ENCODE results near the gene CORO6. TPM values are rescaled to one million over a fixed set of nuclear protein-coding genes. Genes with fewer than 3 reads are reported as not detected.

The CORO6 gene
- total and polyA plus RNA-seq, 2 of the 13 experiments (the other 11 are each of a cell fraction or from before 2014, with no cell fraction given) = 0.42 to 0.82 TPM

DNA sequence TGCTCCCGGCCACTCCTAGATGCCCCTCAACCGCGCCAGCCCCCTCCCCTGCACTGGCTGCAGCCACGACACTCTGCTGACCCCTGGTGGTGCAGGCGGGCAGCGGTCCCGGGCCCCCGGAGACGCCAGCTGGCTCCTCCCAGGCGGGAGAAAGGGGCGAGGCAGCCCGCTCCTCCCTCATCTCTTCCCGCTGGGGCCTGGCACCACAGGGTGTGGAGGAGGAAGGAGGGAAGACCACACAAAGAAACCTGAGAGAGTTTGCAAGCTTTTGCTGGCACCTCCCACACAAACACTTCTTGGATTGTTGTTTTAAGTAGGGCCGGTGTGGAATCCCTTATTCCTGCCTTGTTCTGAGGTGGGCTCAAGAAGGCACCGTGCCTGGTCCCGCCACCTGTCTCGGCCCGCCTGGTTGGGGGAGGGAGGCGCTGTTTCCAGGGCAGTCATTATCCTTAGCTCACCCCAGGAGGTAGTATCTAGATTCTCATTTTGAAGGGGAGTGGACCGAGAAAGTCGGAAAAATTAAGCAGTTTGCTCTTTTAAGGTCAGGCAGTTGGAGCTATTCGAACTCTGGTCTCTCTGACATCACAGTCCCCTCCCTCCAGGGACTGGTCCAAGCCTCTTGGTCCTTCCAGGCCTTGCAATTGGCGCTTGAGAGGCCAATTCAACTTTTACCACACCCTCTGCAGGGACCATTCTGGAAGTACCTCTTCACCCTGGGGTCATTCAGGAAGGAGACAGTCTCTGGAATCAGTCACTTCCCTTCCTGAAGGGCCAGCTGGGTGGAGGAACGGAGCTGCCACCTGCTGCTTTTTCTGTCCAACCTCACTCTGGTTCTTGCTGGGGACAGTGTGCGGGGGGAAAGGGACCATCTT is 30.7 kb downstream of the CORO6 start (continued):
- TF ChIP-seq ZMAT3 (CRISPR knock-in tag; conservative IDR thresholded peaks at IDR 0.05) = 0 out of 2 replicates have a peak, but pooled peaks have one; percentile 12
- no peak for TF ChIP-seq JUN (CRISPR knock-in tag; IDR thresholded peaks at IDR 0.05)
- no peak; the same call in 1 of the 2 replicates for TF ChIP-seq SIN3B (IDR thresholded peaks at IDR 0.05; ENCODE audit: low read length)
- peak; percentile 77; the same call in 2 of the 3 replicates for TF ChIP-seq MXI1 (IDR thresholded peaks at IDR 0.05; ENCODE audit: borderline replicate concordance, low read depth, low read length)
- peak; percentile 71 for TF ChIP-seq GATAD1 (CRISPR knock-in tag; IDR thresholded peaks at IDR 0.05)
- TF ChIP-seq, protein P1, sequence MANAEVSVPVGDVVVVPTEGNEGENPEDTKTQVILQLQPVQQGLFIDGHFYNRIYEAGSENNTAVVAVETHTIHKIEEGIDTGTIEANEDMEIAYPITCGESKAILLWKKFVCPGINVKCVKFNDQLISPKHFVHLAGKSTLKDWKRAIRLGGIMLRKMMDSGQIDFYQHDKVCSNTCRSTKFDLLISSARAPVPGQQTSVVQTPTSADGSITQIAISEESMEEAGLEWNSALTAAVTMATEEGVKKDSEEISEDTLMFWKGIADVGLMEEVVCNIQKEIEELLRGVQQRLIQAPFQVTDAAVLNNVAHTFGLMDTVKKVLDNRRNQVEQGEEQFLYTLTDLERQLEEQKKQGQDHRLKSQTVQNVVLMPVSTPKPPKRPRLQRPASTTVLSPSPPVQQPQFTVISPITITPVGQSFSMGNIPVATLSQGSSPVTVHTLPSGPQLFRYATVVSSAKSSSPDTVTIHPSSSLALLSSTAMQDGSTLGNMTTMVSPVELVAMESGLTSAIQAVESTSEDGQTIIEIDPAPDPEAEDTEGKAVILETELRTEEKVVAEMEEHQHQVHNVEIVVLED (CRISPR knock-in tag; IDR thresholded peaks at IDR 0.05; ENCODE audit: borderline replicate concordance) = 0 out of 2 replicates have a peak, but pooled peaks have one; percentile 11
- no peak for TF ChIP-seq PHF5A (CRISPR knock-in tag; IDR thresholded peaks at IDR 0.05; ENCODE audit: low read depth, unreplicated experiment)
- no peak for TF ChIP-seq CBX1 (IDR thresholded peaks at IDR 0.05; ENCODE audit: low read depth)
- no peak for TF ChIP-seq ZNF530 (CRISPR knock-in tag; IDR thresholded peaks at IDR 0.05; ENCODE audit: low read depth)
- TF ChIP-seq RBM39 (IDR thresholded peaks at IDR 0.05; ENCODE audit: low read depth, low read length, poor library complexity, severe bottlenecking) = peak; percentile 33
- no peak for TF ChIP-seq ZNF264 (CRISPR knock-in tag; IDR thresholded peaks at IDR 0.05)
- TF ChIP-seq, protein P2, sequence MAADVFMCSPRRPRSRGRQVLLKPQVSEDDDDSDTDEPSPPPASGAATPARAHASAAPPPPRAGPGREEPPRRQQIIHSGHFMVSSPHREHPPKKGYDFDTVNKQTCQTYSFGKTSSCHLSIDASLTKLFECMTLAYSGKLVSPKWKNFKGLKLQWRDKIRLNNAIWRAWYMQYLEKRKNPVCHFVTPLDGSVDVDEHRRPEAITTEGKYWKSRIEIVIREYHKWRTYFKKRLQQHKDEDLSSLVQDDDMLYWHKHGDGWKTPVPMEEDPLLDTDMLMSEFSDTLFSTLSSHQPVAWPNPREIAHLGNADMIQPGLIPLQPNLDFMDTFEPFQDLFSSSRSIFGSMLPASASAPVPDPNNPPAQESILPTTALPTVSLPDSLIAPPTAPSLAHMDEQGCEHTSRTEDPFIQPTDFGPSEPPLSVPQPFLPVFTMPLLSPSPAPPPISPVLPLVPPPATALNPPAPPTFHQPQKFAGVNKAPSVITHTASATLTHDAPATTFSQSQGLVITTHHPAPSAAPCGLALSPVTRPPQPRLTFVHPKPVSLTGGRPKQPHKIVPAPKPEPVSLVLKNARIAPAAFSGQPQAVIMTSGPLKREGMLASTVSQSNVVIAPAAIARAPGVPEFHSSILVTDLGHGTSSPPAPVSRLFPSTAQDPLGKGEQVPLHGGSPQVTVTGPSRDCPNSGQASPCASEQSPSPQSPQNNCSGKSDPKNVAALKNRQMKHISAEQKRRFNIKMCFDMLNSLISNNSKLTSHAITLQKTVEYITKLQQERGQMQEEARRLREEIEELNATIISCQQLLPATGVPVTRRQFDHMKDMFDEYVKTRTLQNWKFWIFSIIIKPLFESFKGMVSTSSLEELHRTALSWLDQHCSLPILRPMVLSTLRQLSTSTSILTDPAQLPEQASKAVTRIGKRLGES (CRISPR knock-in tag; IDR thresholded peaks at IDR 0.05; ENCODE audit: borderline replicate concordance) = no peak
- TF ChIP-seq ZNF512B (CRISPR knock-in tag; IDR thresholded peaks at IDR 0.05; ENCODE audit: borderline replicate concordance) = 0 out of 2 replicates have a peak, but pooled peaks have one; percentile 2
- 0 out of 2 replicates have a peak, but pooled peaks have one; percentile 15 for TF ChIP-seq TOPORS (CRISPR knock-in tag; IDR thresholded peaks at IDR 0.05)
- TF ChIP-seq THAP11 (CRISPR knock-in tag; IDR thresholded peaks at IDR 0.05) = peak; percentile 82
- peak; percentile 33; the same call in 1 of the 2 replicates for TF ChIP-seq HOMEZ (CRISPR knock-in tag; IDR thresholded peaks at IDR 0.05; ENCODE audit: low read depth)
- no peak for TF ChIP-seq ZNF724P (CRISPR knock-in tag; IDR thresholded peaks at IDR 0.05; ENCODE audit: borderline replicate concordance)
- no peak for TF ChIP-seq NKX3-1 (CRISPR knock-in tag; IDR thresholded peaks at IDR 0.05)
- peak; percentile 53 for TF ChIP-seq BCL6 (CRISPR knock-in tag; IDR thresholded peaks at IDR 0.05)
